Spleen (tissue), 7 donors: Measurements from ENCODE around the gene SEMA5B.

Source experiments
- CTCF ChIP-seq, 11 experiments: fragments of 200-600 bp in 7 of 11; fragments of 450-650 bp in 4 of 11; sonication (generic) in 4 of 11; IDR thresholded peaks in 8 of 11; conservative IDR thresholded peaks in 3 of 11; 1 replicate in 7 of 11; 2 replicates in 4 of 11; pipeline versions ENCODE4 v1.4.0 to v1.8.0; 2016 to 2021; ENCODE audit warnings: antibody characterized with exemption in 11 of 11, inconsistent platforms in 4 of 11, mild to moderate bottlenecking in 1 of 11
- POLR2A ChIP-seq, 3 donors: fragments of 450-650 bp; IDR thresholded peaks; one replicate each; pipeline ENCODE4 v1.5.1; 2017; ENCODE audit warnings: antibody characterized with exemption in 3 of 3, mild to moderate bottlenecking in 1 of 3
- POLR2AphosphoS5 ChIP-seq, 3 donors: sonication (generic); formaldehyde crosslinking; IDR thresholded peaks; one replicate each; pipeline ENCODE4 v1.5.1; 2017; ENCODE audit warnings: antibody characterized with exemption in 3 of 3
- donor health status: DM: no; HTN: no; CAD: no; lungs with moderate emphysema.
- donor health status: DM: no; HTN: no; CAD: no.
- donor health status: DM: no; HTN: no; CAD: no.

- TF ChIP-seq POLR2A (IDR thresholded peaks at IDR 0.05): no peak
- TF ChIP-seq POLR2AphosphoS5 (IDR thresholded peaks at IDR 0.05): no peak
- TF ChIP-seq CTCF (IDR thresholded peaks at IDR 0.05 in 8 of 11, conservative IDR thresholded peaks at IDR 0.05 in 3 of 11): no peak
These were observed 88.7 kb downstream of the SEMA5B start for GRCh38 chr3:122938783-122939425.
